Vagina (tissue), 2 donors: ENCODE results near the gene JAKMIP1. TPM values are rescaled to one million over a fixed set of nuclear protein-coding genes. Genes with fewer than 3 reads are reported as not detected.

Experiments
- DNase-seq, 2 donors: peaks; one replicate each; pipeline ENCODE4 v3.0.0-alpha.2; 2017; ENCODE audit errors: extremely low spot score in 2 of 2
- H3K27ac ChIP-seq: fragments of 200-600 bp; sonication (generic); one replicate; pipeline ENCODE4 v1.5.1; 2019
- H3K27me3 ChIP-seq: fragments of 200-600 bp; sonication (generic); one replicate; pipeline ENCODE4 v1.5.1; 2019
- H3K36me3 ChIP-seq, 2 donors: fragments of 200-600 bp; sonication (generic); one replicate each; pipeline ENCODE4 v1.5.1; 2017 to 2019
- H3K4me1 ChIP-seq: fragments of 200-600 bp; sonication (generic); one replicate; pipeline ENCODE4 v1.5.1; 2019
- H3K4me3 ChIP-seq, 2 donors: fragments of 200-600 bp; sonication (generic); 1 replicate in 1 of 2; 2 replicates in 1 of 2; pipeline ENCODE4 v1.5.1; 2016 to 2019
- H3K9me3 ChIP-seq: fragments of 200-600 bp; sonication (generic); one replicate; pipeline ENCODE4 v1.5.1; 2019
- POLR2A ChIP-seq, 2 donors: fragments of 450-650 bp; IDR thresholded peaks; one replicate each; pipeline ENCODE4 v1.6.1; 2017; ENCODE audit warnings: antibody characterized with exemption in 2 of 2, mild to moderate bottlenecking in 2 of 2, moderate library complexity in 2 of 2
- POLR2AphosphoS5 ChIP-seq, 2 donors: sonication (generic); formaldehyde crosslinking; IDR thresholded peaks; one replicate each; pipeline ENCODE4 v1.9.0; 2017; ENCODE audit warnings: antibody characterized with exemption in 2 of 2, mild to moderate bottlenecking in 2 of 2, low read depth in 1 of 2; ENCODE audit not compliant: insufficient read depth in 1 of 2
- intact Hi-C: fragments of 100-400 bp; cut with DNase I; formaldehyde crosslinking; loops from one replicate; pipeline ENCODE4 v1.15.1; 2023
- total RNA-seq: library from RNA; depleted of rRNA; stranded (reverse); fragments of >200 nt; gene quantifications from one replicate; pipeline ENCODE4 v1.2.3, GENCODE V29; 2016
- TF ChIP-seq, protein P1 (sequence below), 3 experiments: fragments of 450-650 bp in 2 of 3; fragments of 200-600 bp in 1 of 3; sonication (generic) in 1 of 3; IDR thresholded peaks; one replicate each; pipeline ENCODE4 v1.5.1; 2017 to 2019; ENCODE audit warnings: antibody characterized with exemption in 3 of 3, mild to moderate bottlenecking in 2 of 3, moderate library complexity in 2 of 3

JAKMIP1 gene
- total RNA-seq, 1 donor from 2014 or later, result 5.2 TPM

DNA sequence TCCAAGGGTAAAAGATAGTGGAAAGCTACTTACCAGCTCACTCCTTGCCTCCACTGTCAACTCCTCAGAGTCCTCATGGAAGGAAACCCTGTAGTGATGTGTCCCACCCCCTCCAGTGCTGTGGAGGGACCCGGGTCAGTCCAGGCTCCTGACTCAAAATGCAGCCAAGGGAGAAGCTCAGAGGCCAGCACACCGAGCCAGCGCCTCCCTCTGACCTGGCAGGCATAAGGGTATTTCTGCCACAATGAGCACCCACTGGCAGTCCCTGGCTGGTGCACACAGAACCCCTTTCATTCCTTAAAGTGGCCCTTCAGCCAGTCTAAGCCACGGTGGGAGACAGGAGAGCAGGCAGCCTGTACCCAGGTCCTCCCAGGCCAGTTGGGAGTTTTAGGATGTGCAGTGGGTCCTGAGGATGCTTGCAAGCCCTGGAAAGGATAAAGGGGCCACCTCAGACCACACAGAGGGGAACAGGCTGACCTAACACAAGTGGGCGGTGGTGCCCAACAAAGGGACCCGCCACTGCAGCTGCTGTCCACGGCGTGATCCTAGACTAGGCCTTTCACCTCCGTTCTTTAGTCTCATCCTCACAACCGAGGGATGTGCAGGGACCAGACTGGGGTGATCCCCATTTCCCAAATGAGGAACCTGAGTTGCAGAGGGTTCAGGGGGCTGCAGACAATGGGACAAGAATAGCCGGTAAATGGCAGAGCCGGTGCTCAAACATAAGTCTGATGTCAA lies 5.7 kb downstream of the JAKMIP1 start:
- Histone ChIP-seq H3K27ac (no peak overlapping the region), H3K36me3 (no peaks in the 10 kb centered on the region), H3K4me3 (no peak overlapping the region), H3K27me3 (no peaks in the 10 kb centered on the region), H3K9me3 (no peaks in the 10 kb centered on the region), H3K4me1 (peaks cover 12% of the 10 kb centered on the region)
- TF ChIP-seq POLR2AphosphoS5 (IDR thresholded peaks at IDR 0.05; ENCODE audit: insufficient read depth in 1 of 2, low read depth in 1 of 2) (no peak), POLR2A (IDR thresholded peaks at IDR 0.05) (no peak)
- TF ChIP-seq, protein P1, sequence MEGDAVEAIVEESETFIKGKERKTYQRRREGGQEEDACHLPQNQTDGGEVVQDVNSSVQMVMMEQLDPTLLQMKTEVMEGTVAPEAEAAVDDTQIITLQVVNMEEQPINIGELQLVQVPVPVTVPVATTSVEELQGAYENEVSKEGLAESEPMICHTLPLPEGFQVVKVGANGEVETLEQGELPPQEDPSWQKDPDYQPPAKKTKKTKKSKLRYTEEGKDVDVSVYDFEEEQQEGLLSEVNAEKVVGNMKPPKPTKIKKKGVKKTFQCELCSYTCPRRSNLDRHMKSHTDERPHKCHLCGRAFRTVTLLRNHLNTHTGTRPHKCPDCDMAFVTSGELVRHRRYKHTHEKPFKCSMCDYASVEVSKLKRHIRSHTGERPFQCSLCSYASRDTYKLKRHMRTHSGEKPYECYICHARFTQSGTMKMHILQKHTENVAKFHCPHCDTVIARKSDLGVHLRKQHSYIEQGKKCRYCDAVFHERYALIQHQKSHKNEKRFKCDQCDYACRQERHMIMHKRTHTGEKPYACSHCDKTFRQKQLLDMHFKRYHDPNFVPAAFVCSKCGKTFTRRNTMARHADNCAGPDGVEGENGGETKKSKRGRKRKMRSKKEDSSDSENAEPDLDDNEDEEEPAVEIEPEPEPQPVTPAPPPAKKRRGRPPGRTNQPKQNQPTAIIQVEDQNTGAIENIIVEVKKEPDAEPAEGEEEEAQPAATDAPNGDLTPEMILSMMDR (IDR thresholded peaks at IDR 0.05), result no peak
- intact Hi-C loops, result no loop called here
- no peak for DNase-seq

DNA sequence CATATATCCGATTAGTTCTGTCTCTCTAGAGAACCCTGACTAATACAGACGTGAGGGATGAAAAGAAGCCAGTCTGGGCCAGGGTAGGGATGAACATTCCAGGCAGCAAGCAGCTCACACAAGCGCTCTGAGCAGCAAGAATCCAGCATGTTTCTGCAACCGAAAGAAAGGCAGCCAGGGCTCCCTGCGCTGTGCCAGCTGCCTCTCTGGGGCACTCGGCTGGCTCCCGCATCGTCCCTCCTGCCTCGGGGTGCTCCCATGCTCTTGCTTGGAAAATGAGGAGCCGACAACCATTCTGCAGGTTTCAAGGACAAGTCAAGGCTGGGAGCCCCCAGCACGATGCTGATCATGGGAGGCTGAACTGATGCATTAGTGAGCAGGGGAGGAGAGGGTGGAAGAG lies 7.0 kb downstream of the JAKMIP1 start:
- Histone ChIP-seq H3K4me1 (no peaks in the 10 kb centered on the region), H3K36me3 (no peaks in the 10 kb centered on the region), H3K4me3 (no peak overlapping the region), H3K9me3 (no peaks in the 10 kb centered on the region), H3K27ac (no peak overlapping the region), H3K27me3 (no peaks in the 10 kb centered on the region)
- no peak for DNase-seq
- intact Hi-C loops, result no loop called here
- no peak for TF ChIP-seq POLR2A (IDR thresholded peaks at IDR 0.05)
- TF ChIP-seq, protein P1 (IDR thresholded peaks at IDR 0.05), result no peak

DNA sequence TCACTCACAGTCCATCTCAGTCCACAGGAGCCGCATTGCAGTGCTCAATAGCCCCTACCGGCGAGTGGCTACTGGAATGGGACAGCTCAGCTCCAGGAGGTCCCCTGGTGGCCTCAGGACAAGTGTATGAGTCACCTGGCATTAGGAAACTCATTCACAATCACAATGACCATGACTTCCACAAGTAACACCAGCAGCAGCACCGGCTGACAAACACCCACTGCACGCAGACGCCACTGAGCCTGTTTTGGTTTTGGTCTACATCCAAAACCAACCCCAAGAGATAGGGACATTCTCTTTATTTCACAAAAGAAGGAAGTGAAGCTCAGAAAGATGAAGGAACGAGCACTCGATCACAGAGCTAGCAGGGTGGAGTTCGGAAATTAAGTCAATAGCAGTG lies 8.1 kb downstream of the JAKMIP1 start:
- Histone ChIP-seq H3K4me3 (no peak overlapping the region), H3K36me3 (no peaks in the 10 kb centered on the region), H3K27me3 (no peaks in the 10 kb centered on the region), H3K9me3 (no peaks in the 10 kb centered on the region), H3K27ac (no peak overlapping the region), H3K4me1 (no peaks in the 10 kb centered on the region)
- intact Hi-C loops, result no loop called here
- DNase-seq, result no peak
- TF ChIP-seq, protein P1 (IDR thresholded peaks at IDR 0.05), result no peak
- TF ChIP-seq POLR2AphosphoS5 (IDR thresholded peaks at IDR 0.05; ENCODE audit: insufficient read depth in 1 of 2, low read depth in 1 of 2) (no peak), POLR2A (IDR thresholded peaks at IDR 0.05) (no peak)

DNA sequence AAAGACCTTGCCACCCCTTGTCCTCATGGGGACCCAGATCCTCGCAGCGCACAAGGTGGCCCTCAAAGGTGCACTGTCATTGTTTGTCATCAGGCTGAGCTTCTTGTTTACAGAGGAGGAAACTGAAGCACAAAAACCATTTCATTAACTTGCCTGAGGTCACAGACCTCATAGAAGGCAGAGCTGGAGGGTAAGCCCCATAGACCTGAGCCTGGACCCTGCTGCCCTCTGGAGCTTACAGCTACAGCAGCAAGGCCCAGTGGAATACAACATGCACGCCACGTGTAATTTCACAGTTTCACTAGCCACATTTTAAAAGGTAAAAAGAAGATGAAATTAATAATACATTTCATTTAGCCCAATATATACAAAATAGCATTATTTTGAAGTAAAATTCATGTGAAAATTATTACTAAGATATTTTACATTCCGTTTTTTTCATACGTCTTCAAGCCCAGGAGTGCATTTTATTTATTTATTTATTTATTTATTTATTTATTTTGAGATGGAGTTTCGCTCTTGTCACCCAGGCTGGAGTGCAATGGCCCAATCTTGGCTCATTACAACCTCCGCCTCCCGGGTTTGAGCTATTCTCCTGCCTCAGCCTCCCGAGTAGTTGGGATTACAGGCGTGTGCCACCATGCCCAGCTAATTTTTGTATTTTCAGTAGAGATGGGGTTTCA lies 8.8 kb downstream of the JAKMIP1 start:
- Histone ChIP-seq H3K4me1 (no peaks in the 10 kb centered on the region), H3K27ac (no peak overlapping the region), H3K36me3 (no peaks in the 10 kb centered on the region), H3K4me3 (no peak overlapping the region), H3K9me3 (no peaks in the 10 kb centered on the region), H3K27me3 (no peaks in the 10 kb centered on the region)
- intact Hi-C loops, result no loop called here
- DNase-seq, result no peak
- TF ChIP-seq, protein P1 (IDR thresholded peaks at IDR 0.05), result no peak
- TF ChIP-seq POLR2AphosphoS5 (IDR thresholded peaks at IDR 0.05; ENCODE audit: insufficient read depth in 1 of 2, low read depth in 1 of 2) (no peak), POLR2A (IDR thresholded peaks at IDR 0.05) (no peak)

DNA sequence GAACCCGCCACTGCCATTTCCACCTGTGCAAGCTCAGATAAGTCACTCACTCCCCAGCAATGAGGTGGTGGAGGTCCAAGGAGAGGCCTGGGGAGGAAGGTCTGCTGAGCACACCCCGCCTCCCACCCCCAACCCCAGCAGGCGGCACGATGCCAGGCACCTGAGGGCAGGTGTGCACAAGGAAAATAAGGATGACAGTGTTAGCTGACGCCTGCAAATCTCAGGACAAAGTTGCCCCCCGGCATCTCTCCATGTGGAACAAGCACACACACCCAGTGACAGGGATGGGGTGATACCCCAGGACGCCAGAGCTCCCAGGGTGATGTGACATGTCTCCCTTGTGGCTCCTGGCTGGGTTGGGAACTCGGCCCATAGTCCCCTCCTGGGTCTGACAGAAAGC lies 9.9 kb downstream of the JAKMIP1 start:
- no peaks in the 10 kb centered on the region for H3K36me3 ChIP-seq
- TF ChIP-seq POLR2AphosphoS5 (IDR thresholded peaks at IDR 0.05; ENCODE audit: insufficient read depth in 1 of 2, low read depth in 1 of 2), result no peak
- TF ChIP-seq POLR2A (IDR thresholded peaks at IDR 0.05), result no peak
- TF ChIP-seq, protein P1 (IDR thresholded peaks at IDR 0.05), result no peak
- H3K9me3 ChIP-seq, result no peaks in the 10 kb centered on the region
- no peak overlapping the region for H3K4me3 ChIP-seq
- no peak overlapping the region for H3K27ac ChIP-seq
- intact Hi-C loops, result no loop called here
- H3K27me3 ChIP-seq, result no peaks in the 10 kb centered on the region
- H3K4me1 ChIP-seq, result no peaks in the 10 kb centered on the region
- DNase-seq, result no peak
